Activated naive CD8-positive, alpha-beta T cell treated with anti-CD3 and anti-CD28 coated beads, Interleukin-2, amount 50 U/mL, for 24 hours (primary cell): Measurements from ENCODE around the gene LSP1.
"Not testable (repeated sequence)": the region's sequence is repeated elsewhere in the genome, so short reads cannot be mapped to it uniquely, and the experiment has no call there.

Source experiments
- ATAC-seq: fragments of 150-1000 bp; cut with Tn5 transposase; one replicate; pipeline ENCODE4 v1.10.0; 2021
- DNase-seq: peaks from one replicate; pipeline ENCODE4 v3.0.0; 2021
- H3K27ac Mint-ChIP-seq: one replicate; pipeline ENCODE4 v1.8.0; 2021; ENCODE audit warnings: mild to moderate bottlenecking, mixed read lengths
- H3K27me3 Mint-ChIP-seq: one replicate; pipeline ENCODE4 v1.8.0; 2021; ENCODE audit warnings: mixed read lengths
- H3K36me3 Mint-ChIP-seq: one replicate; pipeline ENCODE4 v1.8.0; 2021; ENCODE audit warnings: low read depth, mixed read lengths
- H3K4me1 Mint-ChIP-seq: one replicate; pipeline ENCODE4 v1.8.0; 2021; ENCODE audit warnings: mixed read lengths
- H3K4me3 Mint-ChIP-seq: one replicate; pipeline ENCODE4 v1.8.0; 2021; ENCODE audit warnings: mild to moderate bottlenecking, moderate library complexity, mixed read lengths
- H3K9me3 Mint-ChIP-seq: one replicate; pipeline ENCODE4 v1.8.0; 2021; ENCODE audit warnings: mixed read lengths

The LSP1 gene

DNA sequence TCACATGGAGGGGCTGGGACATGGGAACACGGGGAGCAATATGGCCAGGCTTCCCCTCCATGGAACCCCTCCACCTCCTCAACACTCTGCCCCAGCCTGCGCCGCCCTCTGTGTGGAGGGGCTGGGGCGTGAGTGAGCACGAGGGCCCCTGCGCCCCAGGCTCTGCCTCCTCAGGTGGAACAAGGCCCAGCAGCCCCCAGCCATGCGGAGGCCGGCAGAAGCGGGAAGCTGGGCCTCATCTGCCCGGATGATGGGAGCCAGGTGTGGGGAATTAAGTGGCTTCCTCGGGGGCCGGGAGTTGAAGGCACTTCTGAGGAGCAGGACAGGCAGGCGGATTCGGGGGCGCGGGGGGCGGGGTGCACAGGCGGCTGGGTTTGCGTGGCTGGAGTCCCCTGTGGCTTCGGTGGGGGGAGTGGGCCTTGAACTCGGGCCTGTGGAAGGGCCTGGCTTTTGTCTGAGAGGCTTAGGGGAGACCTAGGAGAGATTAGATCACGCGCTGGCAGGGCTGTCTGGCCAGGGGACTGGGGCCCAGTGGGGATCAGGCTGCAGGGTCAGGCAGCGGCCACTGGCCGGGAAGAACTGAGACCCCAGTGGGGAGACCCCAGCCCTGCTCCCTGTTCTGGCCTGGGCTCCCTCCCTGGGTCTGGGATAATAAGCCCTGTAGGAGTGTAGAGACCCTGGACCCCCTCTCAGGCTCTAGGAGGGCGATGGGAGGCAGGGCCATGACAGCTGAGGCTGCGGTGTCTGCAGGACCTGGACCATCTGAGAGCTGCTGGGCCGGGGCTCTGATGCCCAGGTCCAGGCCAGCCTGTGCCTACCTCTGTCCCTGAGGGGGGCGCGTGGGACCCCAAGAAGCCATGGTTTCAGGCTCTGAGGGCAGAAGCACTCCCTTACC, 25.5 kb downstream of the LSP1 start:
- H3K27me3 Mint-ChIP-seq = no peaks in the 10 kb centered on the region
- ATAC-seq (no peak), DNase-seq (peak; percentile 2)
- no peak overlapping the region for H3K4me3 Mint-ChIP-seq
- H3K27ac Mint-ChIP-seq = no peak overlapping the region
- no peaks in the 10 kb centered on the region for H3K36me3 Mint-ChIP-seq
- H3K4me1 Mint-ChIP-seq = peaks cover 14% of the 10 kb centered on the region
- H3K9me3 Mint-ChIP-seq = no peaks in the 10 kb centered on the region

DNA sequence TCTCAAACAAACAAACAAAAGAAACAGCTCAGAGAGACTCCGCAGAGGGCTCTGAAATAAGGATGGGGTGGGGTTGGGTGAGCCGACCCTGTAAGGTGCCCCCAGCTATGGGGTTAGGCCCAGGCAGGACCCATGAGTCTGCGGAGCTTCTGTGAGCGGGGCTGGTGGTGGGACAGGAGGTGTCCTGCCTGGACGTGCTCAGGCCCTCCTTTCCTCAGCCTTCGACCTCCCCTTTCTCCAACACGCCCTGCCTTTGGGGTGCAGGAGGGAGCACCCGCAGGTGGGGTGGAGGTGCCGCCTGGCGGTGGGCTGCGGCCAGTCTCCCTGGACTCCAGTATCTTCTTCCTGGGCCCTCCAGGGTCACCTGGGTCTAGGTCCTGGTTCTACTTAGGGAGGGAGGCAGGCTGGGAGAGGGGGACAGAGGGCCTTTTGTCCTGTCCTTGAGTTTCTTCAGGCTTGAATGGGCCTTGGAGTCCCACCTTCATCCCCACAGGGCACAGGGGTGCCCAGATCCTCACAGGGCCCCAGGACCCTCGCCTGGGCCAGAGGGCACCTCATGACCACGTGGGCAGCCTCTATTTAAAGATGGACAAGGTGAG, 26.6 kb downstream of the LSP1 start:
- H3K36me3 Mint-ChIP-seq = no peaks in the 10 kb centered on the region
- no peaks in the 10 kb centered on the region for H3K27me3 Mint-ChIP-seq
- DNase-seq (peak; percentile 1), ATAC-seq (no peak)
- peaks cover 12% of the 10 kb centered on the region for H3K4me1 Mint-ChIP-seq
- H3K9me3 Mint-ChIP-seq = no peaks in the 10 kb centered on the region
- H3K27ac Mint-ChIP-seq = no peak overlapping the region
- no peak overlapping the region for H3K4me3 Mint-ChIP-seq

DNA sequence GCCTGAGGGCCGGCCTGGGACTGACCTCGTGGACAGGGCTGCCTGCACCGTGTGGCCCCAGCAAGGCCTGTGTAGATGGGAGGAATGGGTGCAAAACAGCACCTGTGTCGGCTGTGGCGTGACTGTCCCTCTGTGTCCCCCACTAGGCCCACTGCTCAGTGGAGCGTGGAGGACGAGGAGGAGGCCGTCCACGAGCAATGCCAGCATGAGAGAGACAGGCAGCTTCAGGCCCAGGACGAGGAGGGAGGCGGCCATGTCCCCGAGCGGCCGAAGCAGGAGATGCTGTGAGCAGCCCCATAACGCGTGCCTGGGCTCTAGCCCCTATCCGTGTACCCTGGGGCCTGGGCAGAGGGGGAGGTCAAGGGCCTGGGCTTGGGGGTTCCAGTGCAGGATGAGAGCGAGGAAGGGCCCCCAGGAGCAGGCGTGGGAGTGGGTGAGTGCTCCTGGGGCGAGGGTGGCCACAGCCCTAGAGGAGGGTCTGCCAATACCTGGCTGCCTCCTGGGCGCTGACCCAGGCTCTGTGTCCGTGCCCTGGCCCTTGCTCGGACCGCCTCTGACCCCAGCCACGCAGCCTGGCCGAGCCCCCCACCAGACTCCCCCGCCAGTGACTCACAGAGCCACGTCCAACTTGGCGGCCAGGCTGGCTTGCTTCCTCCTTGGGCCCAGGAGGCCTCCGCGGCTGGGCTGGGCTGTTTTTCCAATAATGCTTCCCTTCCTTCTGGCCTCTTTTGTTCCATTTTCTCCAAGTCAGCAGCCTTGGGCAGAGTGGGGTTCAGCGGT, 27.2 kb downstream of the LSP1 start:
- H3K27ac Mint-ChIP-seq = no peak overlapping the region
- ATAC-seq (no peak), DNase-seq (peak; percentile 1)
- H3K36me3 Mint-ChIP-seq = no peaks in the 10 kb centered on the region
- no peaks in the 10 kb centered on the region for H3K27me3 Mint-ChIP-seq
- no peak overlapping the region for H3K4me3 Mint-ChIP-seq
- H3K4me1 Mint-ChIP-seq = peaks cover 12% of the 10 kb centered on the region
- H3K9me3 Mint-ChIP-seq = no peaks in the 10 kb centered on the region

DNA sequence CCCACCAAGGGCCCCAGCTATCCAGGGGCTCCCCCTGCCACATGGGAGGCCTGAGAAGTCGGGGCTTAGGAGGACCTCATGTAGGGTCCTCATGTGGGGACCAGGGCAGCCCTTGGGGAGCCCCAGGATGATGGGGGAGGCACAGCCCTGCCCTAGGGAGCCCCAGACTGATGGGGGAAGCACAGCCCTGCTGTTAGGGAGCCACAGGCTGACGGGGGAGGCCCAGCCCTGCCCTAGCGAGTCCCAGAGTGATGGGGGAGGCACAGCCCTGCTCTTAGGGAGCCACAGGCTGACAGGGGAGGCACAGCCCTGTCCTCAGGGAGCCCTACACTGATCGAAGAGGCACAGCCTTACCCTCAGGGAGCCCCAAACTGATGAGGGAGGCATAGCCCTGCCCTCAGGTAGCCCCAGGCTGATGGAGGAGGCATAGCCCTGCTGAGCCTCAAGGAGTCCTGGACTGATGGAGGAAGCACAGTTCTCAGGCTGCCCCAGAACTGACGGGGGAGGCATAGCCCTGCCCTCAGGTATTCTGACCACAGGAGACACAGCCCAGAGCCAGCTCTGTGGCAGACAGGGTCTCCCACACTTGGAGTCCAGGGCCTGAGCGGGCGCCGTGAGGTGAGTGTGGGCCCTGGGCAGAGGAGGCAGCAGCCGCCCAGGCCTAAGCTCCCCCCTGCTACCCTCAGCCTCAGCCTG, 28.0 kb downstream of the LSP1 start:
- Mint-ChIP-seq H3K27ac (peak overlapping the region; percentile 64), H3K4me3 (no peak overlapping the region), H3K9me3 (no peaks in the 10 kb centered on the region), H3K27me3 (no peaks in the 10 kb centered on the region), H3K36me3 (no peaks in the 10 kb centered on the region), H3K4me1 (peaks cover 12% of the 10 kb centered on the region)
- ATAC-seq = no peak
- peak; percentile 3 for DNase-seq

DNA sequence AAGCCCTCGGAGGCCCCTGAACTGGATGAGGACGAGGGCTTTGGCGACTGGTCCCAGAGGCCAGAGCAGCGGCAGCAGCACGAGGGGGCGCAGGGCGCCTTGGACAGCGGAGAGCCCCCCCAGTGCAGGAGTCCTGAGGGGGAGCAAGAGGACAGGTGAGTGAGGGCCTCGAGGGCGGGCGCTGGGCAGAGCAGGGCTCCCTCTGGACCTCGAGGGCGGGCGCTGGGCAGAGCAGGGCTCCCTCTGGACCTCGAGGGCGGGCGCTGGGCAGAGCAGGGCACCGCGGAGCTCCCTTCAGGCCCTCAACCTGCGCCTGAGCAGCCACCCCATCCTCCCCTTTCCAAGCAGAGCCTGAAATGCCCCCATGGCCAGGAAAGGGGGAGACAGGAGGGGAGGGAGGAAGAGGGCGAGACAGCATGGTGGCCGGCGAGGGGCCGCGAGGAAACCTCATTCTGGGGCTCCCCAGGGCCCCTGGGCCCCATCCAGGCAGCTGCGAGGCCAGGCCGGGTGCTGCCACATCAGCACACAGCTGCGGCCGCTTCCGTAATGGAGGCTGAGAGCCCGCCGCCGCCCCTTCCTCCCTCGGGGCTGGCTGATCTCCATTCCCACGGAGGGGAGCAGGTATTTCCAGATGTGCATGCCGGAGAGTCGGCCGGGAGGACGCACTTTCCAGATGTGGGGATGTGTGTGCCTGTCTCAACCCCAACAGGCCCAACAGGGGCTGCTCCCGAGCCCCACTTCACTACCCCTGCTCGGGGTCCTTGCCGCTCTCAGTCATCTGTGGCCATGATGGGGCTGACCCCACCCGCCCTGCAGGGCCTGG, 28.8 kb downstream of the LSP1 start:
- Mint-ChIP-seq H3K4me3 (no peak overlapping the region), H3K27me3 (no peaks in the 10 kb centered on the region), H3K36me3 (no peaks in the 10 kb centered on the region), H3K27ac (no peak overlapping the region), H3K9me3 (no peaks in the 10 kb centered on the region), H3K4me1 (peaks cover 10% of the 10 kb centered on the region)
- DNase-seq (peak; percentile 4), ATAC-seq (no peak)

DNA sequence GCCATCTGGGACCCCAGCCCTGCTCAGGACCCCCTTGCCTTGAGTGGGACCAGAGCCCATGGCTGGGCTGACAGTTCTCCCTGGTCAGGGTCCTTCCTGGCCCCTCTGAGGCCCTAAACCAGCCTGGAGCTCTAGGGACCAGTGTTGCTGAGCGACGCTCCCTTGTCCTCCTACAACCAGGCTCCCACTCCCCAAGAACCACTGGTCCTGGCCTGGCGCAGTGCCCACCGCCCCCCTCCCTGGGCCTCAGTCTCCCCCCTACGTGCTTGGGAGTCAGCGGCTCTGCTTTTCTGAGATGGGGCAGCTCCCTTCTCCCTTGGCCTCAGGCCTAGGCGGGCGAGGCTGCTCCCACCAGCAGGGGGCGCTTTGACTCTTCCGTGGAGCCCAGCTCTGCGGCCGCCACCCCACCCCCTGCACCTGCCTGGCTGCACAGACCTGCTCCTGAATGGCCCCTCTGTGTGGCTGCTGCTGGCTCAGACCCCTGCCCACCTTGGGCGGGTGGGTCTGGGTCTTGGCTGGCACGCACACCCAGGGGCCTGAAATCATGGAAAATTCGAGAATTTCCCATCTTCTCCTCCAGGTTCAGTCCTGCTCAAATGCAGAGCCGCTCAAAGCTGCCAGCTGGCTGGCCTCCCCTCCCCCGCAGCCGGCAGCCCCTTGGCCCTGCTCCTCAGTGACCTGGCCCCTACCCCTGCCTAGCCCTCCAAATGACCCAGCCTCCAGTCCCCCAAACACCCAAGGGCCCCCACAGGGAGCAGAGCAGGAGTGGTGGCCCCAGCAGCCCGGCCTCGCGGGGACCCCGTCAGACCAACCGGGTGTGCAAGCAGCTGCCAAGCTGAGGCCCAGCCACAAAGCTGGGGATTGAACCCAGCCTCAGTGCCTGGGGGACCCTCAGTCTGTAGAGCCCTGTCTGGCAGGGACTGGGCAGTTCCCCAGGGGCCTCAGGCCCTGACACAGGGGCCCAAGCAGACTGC, 29.7 kb downstream of the LSP1 start:
- peaks cover 4% of the 10 kb centered on the region for H3K36me3 Mint-ChIP-seq
- H3K9me3 Mint-ChIP-seq = no peaks in the 10 kb centered on the region
- DNase-seq = peak; percentile 89
- peak; percentile 87 for ATAC-seq
- H3K4me3 Mint-ChIP-seq = no peak overlapping the region
- H3K27me3 Mint-ChIP-seq = no peaks in the 10 kb centered on the region
- peaks cover 9% of the 10 kb centered on the region for H3K4me1 Mint-ChIP-seq
- H3K27ac Mint-ChIP-seq = no peak overlapping the region

DNA sequence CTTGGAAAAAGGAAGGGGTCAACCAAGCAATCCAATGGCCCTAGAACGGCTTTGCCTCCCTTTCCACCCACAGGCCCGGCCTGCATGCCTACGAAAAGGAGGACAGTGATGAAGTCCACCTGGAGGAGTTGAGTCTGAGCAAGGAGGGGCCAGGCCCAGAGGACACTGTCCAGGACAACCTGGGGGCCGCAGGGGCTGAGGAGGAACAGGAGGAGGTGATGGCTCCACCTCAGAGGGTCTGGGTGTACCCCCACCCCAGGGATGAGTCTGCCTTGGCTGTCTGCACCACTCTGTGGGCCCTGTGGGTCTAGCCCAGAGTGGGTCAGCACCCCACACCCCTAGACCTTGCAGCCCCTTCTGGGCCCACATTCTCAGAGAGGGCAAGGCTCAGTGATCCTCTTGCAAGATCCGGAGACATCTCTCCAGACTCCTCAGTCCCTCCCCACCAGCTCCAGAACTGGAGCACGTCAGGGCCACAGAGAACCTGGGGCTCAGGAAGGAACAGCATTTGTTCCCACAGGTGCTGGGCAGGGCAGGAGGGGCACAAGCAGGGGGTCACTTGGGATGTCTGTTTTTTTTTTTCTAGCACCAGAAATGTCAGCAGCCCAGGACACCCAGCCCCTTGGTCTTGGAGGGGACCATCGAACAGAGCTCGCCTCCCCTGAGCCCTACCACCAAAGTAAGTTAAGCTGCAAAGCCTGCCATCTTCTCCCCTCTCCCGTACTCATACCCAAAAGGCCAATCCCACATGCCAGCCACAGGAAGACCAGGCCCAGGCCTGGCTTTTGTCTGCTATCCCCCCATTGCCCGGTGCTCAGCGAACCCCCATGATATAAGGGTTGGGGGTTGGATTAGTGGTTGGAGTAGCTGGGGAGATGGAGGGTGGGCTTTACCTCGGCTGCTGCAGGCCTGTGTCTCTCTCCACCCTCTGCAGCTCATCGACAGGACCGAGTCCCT, 30.7 kb downstream of the LSP1 start:
- Mint-ChIP-seq H3K4me3 (no peak overlapping the region), H3K36me3 (peaks cover 10% of the 10 kb centered on the region), H3K9me3 (no peaks in the 10 kb centered on the region), H3K4me1 (peaks cover 12% of the 10 kb centered on the region), H3K27me3 (no peaks in the 10 kb centered on the region), H3K27ac (no peak overlapping the region)
- DNase-seq = no peak
- ATAC-seq = no peak

DNA sequence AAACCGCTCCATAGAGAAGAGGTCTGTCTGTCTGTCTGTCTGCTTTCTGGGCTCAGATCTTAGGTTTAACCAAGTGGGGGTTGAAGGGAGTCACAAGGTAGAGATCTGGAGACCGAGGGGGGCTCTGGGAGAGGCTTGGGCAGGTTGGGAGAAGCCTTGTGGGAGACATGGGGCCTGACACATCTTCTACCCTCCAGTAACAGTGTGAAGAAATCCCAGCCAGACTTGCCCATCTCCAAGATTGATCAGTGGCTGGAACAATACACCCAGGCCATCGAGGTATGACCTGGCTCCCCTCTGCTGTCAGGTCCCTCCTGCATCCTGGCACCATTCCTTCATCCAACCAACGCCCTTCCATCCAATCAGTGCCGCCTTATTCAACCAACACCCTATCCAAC, 31.4 kb downstream of the LSP1 start:
- no peaks in the 10 kb centered on the region for H3K27me3 Mint-ChIP-seq
- DNase-seq (no peak), ATAC-seq (no peak)
- no peak overlapping the region for H3K4me3 Mint-ChIP-seq
- peaks cover 17% of the 10 kb centered on the region for H3K4me1 Mint-ChIP-seq
- no peak overlapping the region for H3K27ac Mint-ChIP-seq
- peaks cover 14% of the 10 kb centered on the region for H3K36me3 Mint-ChIP-seq
- H3K9me3 Mint-ChIP-seq = no peaks in the 10 kb centered on the region

DNA sequence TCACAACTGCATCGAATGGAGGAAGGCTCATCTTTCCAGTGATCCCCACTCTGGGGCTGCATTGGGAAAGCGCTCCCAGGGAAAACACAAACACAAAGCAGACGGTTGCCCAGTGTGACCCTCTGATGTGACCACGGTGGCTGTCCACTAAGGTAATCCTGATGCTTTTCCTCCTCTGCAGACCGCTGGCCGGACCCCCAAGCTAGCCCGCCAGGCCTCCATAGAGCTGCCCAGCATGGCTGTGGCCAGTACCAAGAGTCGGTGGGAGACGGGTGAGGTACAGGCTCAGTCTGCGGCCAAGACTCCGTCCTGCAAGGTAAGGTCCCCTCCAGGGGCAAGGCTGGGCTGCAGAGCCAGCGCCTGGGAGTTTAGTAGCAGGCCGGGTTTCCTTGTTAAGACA, 33.7 kb downstream of the LSP1 start:
- H3K27me3 Mint-ChIP-seq, H3K4me3 Mint-ChIP-seq, DNase-seq, H3K9me3 Mint-ChIP-seq, ATAC-seq, H3K27ac Mint-ChIP-seq: not testable (repeated sequence)
- H3K4me1 Mint-ChIP-seq = peaks cover 28% of the 10 kb centered on the region
- peaks cover 14% of the 10 kb centered on the region for H3K36me3 Mint-ChIP-seq

DNA sequence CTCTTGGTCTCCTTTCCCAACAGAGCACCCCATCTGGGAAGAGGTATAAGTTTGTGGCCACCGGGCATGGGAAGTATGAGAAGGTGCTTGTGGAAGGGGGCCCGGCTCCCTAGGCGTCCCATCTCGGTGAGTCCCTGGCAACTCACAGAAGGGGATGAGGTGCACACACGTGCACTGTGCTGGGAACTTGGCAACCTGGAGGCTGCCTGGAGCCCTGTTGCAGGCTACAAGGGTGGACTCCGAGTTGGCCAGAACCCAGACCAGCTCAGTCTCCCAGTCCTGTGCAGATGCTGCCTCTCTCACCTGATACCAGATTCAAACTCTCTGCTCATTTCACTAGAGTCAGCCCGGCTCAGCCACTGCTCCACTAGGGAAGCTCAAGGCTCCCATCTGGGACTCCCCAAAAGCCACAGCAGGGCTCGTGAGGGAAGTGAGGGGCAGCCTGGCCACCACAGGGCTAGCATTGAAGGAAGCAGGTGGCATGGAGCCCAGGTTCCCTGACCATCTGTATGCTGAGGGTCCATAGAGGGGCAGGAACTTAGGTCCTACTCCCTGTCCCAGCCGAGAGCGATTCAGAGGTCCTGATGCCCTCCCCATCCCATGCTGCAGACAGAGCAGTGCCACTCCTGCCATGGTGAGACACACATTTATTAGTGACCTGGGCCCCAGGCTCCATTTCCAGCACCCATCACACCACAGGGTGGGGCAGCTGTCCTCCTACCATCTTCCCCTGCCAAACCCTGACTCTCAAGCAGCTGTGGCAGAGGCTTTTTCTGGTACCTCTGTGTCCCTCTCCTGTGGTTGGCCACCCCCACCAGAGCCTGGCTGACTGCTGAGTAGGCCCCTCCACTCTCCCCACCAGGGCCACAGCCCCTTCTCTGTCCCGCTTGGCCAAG, 34.8 kb downstream of the LSP1 start:
- no peak for ATAC-seq
- Mint-ChIP-seq H3K4me1 (peaks cover 33% of the 10 kb centered on the region), H3K4me3 (no peak overlapping the region), H3K36me3 (peaks cover 14% of the 10 kb centered on the region), H3K27me3 (no peaks in the 10 kb centered on the region), H3K27ac (no peak overlapping the region), H3K9me3 (no peaks in the 10 kb centered on the region)
- no peak for DNase-seq

DNA sequence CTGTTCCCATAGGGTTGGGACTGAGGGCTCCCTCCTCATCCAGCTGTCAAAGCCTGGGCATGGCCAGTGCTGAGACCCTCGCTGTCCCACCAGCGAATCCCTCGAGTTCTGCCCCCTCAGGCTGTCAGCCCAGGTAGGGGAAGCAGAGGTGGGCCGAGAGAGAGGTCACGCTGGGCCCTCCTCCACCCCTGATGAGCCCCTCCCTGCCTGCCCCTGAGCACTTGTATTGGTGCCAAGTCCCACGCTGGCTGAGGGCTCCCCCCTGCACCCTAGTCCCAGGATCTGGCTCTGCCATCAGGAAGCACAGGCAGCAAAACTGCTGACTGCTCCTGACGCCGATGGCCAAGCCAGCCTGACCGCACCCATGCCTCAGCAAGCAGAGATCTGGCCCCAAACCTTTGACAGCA, 35.5 kb downstream of the LSP1 start:
- DNase-seq = no peak

More for the DNA sequence above, 35.5 kb downstream of the LSP1 start:
- peaks cover 14% of the 10 kb centered on the region for H3K36me3 Mint-ChIP-seq
- H3K9me3 Mint-ChIP-seq = peaks cover under 1% of the 10 kb centered on the region
- ATAC-seq = no peak
- H3K27me3 Mint-ChIP-seq = no peaks in the 10 kb centered on the region
- H3K4me3 Mint-ChIP-seq = peak overlapping the region; percentile 79
- H3K27ac Mint-ChIP-seq = peak overlapping the region; percentile 89
- H3K4me1 Mint-ChIP-seq = peaks cover 35% of the 10 kb centered on the region
